SK-N-SH (cell line): Measurements from ENCODE around the gene MET. TPM values are rescaled to one million over a fixed set of nuclear protein-coding genes. Genes with fewer than 3 reads are reported as not detected.
"Not testable (repeated sequence)": the region's sequence is repeated elsewhere in the genome, so short reads cannot be mapped to it uniquely, and the experiment has no call there.

Experiments
- CTCF ChIA-PET: fragments of 300-600, 350-600 bp; formaldehyde crosslinking; extraction: SDS; loops from one replicate; lab custom pipeline; 2021; lab: Yijun Ruan, JAX
- POLR2A ChIA-PET: fragments of 350-600 bp; sonication (Branson Sonifier 250); formaldehyde crosslinking; extraction: SDS; loops from one replicate; lab custom pipeline; 2020; ENCODE audit warnings: antibody characterized with exemption, inconsistent platforms; lab: Yijun Ruan, JAX
- DNase-seq: peaks from one replicate; pipeline ENCODE4 v3.0.0; 2012
- H2AFZ ChIP-seq: fragments of 200-600 bp; sonication (generic); 2 replicates; pipeline ENCODE4 v1.8.1; 2016; ENCODE audit warnings: antibody characterized with exemption, mild to moderate bottlenecking, low read depth
- H3F3A ChIP-seq: fragments of 200-600 bp; sonication (generic); replicated peaks from 2 replicates; pipeline ENCODE3; 2016; ENCODE audit warnings: antibody characterized with exemption, mild to moderate bottlenecking; ENCODE audit not compliant: insufficient read depth
- H3K27ac ChIP-seq, 2 experiments: fragments of 200-500 bp in 1 of 2; fragments of 200-600 bp in 1 of 2; sonication (Bioruptor generic) in 1 of 2; sonication (generic), shearing (Covaris generic) in 1 of 2; 2 replicates each; pipeline versions ENCODE4 v1.5.1 to v1.6.1; 2014 to 2016; ENCODE audit warnings: low read depth in 2 of 2, inconsistent platforms in 1 of 2, low read length in 1 of 2, mild to moderate bottlenecking in 1 of 2, mixed read lengths in 1 of 2
- H3K27me3 ChIP-seq: fragments of 200-600 bp; sonication (generic), shearing (Covaris generic); 2 replicates; pipeline ENCODE4 v1.6.1; 2016; ENCODE audit warnings: mixed run types; ENCODE audit not compliant: insufficient read depth
- H3K36me3 ChIP-seq, 2 experiments: fragments of 200-500 bp in 1 of 2; fragments of 200-600 bp in 1 of 2; sonication (Bioruptor generic) in 1 of 2; sonication (generic) in 1 of 2; replicated peaks in 1 of 2; 2 replicates each; pipeline versions ENCODE3 to v1.5.1; 2014 to 2016; ENCODE audit warnings: low read length in 1 of 2, mild to moderate bottlenecking in 1 of 2; ENCODE audit not compliant: insufficient read depth in 2 of 2, control insufficient read depth in 1 of 2
- H3K4me1 ChIP-seq, 2 experiments: fragments of 200-500 bp in 1 of 2; fragments of 200-600 bp in 1 of 2; sonication (Bioruptor generic) in 1 of 2; sonication (generic), shearing (Covaris generic) in 1 of 2; 2 replicates each; pipeline versions ENCODE4 v1.5.1 to v1.6.1; 2014 to 2016; ENCODE audit warnings: low read depth in 1 of 2, low read length in 1 of 2, mixed run types in 1 of 2; ENCODE audit not compliant: insufficient read depth in 2 of 2, control insufficient read depth in 1 of 2
- H3K4me2 ChIP-seq: fragments of 200-600 bp; sonication (generic), shearing (Covaris generic); 2 replicates; pipeline ENCODE4 v1.6.1; 2017; ENCODE audit warnings: mixed run types
- H3K4me3 ChIP-seq, 2 experiments: fragments of 200-500 bp in 1 of 2; fragments of 200-600 bp in 1 of 2; sonication (Bioruptor generic) in 1 of 2; sonication (generic), shearing (Covaris generic) in 1 of 2; 2 replicates each; pipeline versions ENCODE4 v1.5.1 to v1.8.1; 2014 to 2016; ENCODE audit warnings: low read depth in 2 of 2, inconsistent platforms in 1 of 2, low read length in 1 of 2, mild to moderate bottlenecking in 1 of 2, mixed read lengths in 1 of 2, moderate library complexity in 1 of 2
- H3K79me2 ChIP-seq: fragments of 200-600 bp; sonication (generic); 2 replicates; pipeline ENCODE4 v1.8.1; 2017; ENCODE audit warnings: mild to moderate bottlenecking; ENCODE audit not compliant: insufficient read depth
- H3K9ac ChIP-seq: fragments of 200-600 bp; sonication (generic); 2 replicates; pipeline ENCODE4 v1.6.1; 2017; ENCODE audit warnings: mixed run types
- H3K9me2 ChIP-seq: fragments of 200-600 bp; sonication (generic); 2 replicates; pipeline ENCODE4 v1.6.1; 2017; ENCODE audit warnings: mixed run types
- H3K9me3 ChIP-seq: fragments of 200-600 bp; sonication (generic); 2 replicates; pipeline ENCODE4 v1.6.1; 2017; ENCODE audit warnings: mixed run types, mild to moderate bottlenecking, moderate library complexity
- H4K20me1 ChIP-seq: fragments of 200-600 bp; sonication (generic); 2 replicates; pipeline ENCODE4 v1.6.1; 2017; ENCODE audit warnings: mild to moderate bottlenecking, mixed run types; ENCODE audit not compliant: insufficient read depth
- EP300 ChIP-seq, 2 experiments: IDR thresholded peaks; 2 replicates each; pipeline versions ENCODE4 v1.4.0 to v1.6.1; 2012; ENCODE audit warnings: borderline replicate concordance in 1 of 2, low read depth in 1 of 2, low read length in 1 of 2
- EZH2phosphoT487 ChIP-seq: fragments of 200-600 bp; sonication (generic); IDR thresholded peaks from 2 replicates; pipeline ENCODE4 v1.6.1; 2017; ENCODE audit warnings: low read depth, mixed run types, mild to moderate bottlenecking, antibody characterized with exemption, moderate library complexity, borderline replicate concordance
- REST ChIP-seq: IDR thresholded peaks from 2 replicates; pipeline ENCODE4 v1.6.1; 2012; ENCODE audit warnings: mild to moderate bottlenecking, low read depth, low read length, moderate library complexity
- RFX5 ChIP-seq: IDR thresholded peaks from 2 replicates; pipeline ENCODE4 v1.6.1; 2012; ENCODE audit warnings: mild to moderate bottlenecking, improper control_type of control experiment, low read length
- SIN3A ChIP-seq: IDR thresholded peaks from 2 replicates; pipeline ENCODE4 v1.6.1; 2012; ENCODE audit warnings: low read depth, mild to moderate bottlenecking, low read length, moderate library complexity, borderline replicate concordance
- TCF12 ChIP-seq: IDR thresholded peaks from 2 replicates; pipeline ENCODE4 v1.4.0; 2012
- WGBS: methylation state at CpG from one replicate; pipeline ENCODE4 v1.1.6; 2017; ENCODE audit warnings: low lambda C conversion rate; 5-methylcytosine and 5-hydroxymethylcytosine counted together
- polyA plus RNA-seq, 3 experiments: library from polyadenylated mRNA; depleted of rRNA; stranded (reverse); fragments of >200 nt; gene quantifications; 2 replicates each; pipeline ENCODE4 v1.2.3, GENCODE V29; 2012

Gene MET
- polyA plus RNA-seq, 1 of the 3 experiments (the other 2 are of a cell fraction): 38.7 TPM

GRCh38 chr7:116812860-116813259, 140.9 kb downstream of the MET start:
- Histone ChIP-seq H3K9me2 (no peaks in the 10 kb centered on the region), H3K4me3 (no peak overlapping the region), H3K9ac (no peak overlapping the region), H3K9me3 (no peaks in the 10 kb centered on the region), H3K36me3 (no peaks in the 10 kb centered on the region), H3K27ac (no peak overlapping the region), H3K4me1 (no peaks in the 10 kb centered on the region), H3K27me3 (peaks cover 41% of the 10 kb centered on the region; the same call in 1 of the 2 replicates), H3K4me2 (no peak overlapping the region), H3K79me2 (no peaks in the 10 kb centered on the region), H4K20me1 (no peaks in the 10 kb centered on the region), H3F3A (no peaks in the 10 kb centered on the region), H2AFZ (no peak overlapping the region)
- TF ChIP-seq RFX5: no peak
- TF ChIP-seq SIN3A: no peak
- DNase-seq: no peak
- CTCF ChIA-PET: interaction anchor here (1.7 to 14.8 kb wide), 2 partner anchors 219 to 224 kb away, joined by 9 to 192 read pairs; no protein-coding TSS in a partner anchor
- POLR2A ChIA-PET: no interaction called here
- 18% methylated on average over 2 of the region's 2 CpGs for WGBS

DNA sequence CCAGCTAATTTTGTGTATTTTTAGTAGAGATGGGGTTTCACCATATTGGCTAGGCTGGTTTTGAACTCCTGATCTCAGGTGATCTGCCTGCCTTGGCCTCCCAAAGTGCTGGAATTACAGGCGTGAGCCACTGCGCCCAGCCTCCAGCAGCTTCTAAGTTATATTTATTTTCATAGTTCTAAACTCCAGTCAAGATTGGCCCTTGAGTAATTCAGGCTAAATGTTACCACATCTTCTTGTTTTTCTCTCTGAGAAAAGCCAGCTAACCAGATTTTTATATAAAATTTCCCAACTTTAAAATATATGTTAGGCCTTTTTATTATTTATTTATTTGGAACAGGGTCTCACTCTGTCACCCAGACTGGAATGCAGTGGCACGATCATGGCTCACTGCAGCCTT, 141.4 kb downstream of the MET start:
- H3F3A ChIP-seq, H3K9me2 ChIP-seq, POLR2A ChIA-PET, H3K79me2 ChIP-seq, H3K9me3 ChIP-seq, H3K9ac ChIP-seq, DNase-seq, H4K20me1 ChIP-seq, H3K36me3 ChIP-seq, H3K4me1 ChIP-seq, H3K4me3 ChIP-seq, H3K27ac ChIP-seq, H2AFZ ChIP-seq, H3K4me2 ChIP-seq: not testable (repeated sequence)
- CTCF ChIA-PET: interaction anchor here (1.7 to 14.8 kb wide), 5 partner anchors 219 to 641 kb away, joined by 5 to 192 read pairs (median 6); no protein-coding TSS in a partner anchor
- WGBS: 28% methylated on average over 3 of the region's 3 CpGs
- H3K27me3 ChIP-seq: peaks cover 36% of the 10 kb centered on the region; the same call in 1 of the 2 replicates

- TF ChIP-seq EP300 (IDR thresholded peaks at IDR 0.05; ENCODE audit: borderline replicate concordance in 1 of 2, low read depth in 1 of 2, low read length in 1 of 2): no peak
- TF ChIP-seq TCF12: no peak
- no peak for TF ChIP-seq EZH2phosphoT487
- TF ChIP-seq REST: peak; percentile 82
- Histone ChIP-seq H3K9ac (no peak overlapping the region), H3K9me3 (no peaks in the 10 kb centered on the region), H3F3A (no peaks in the 10 kb centered on the region), H3K4me2 (no peak overlapping the region), H3K79me2 (no peaks in the 10 kb centered on the region), H3K4me1 (no peaks in the 10 kb centered on the region), H3K36me3 (no peaks in the 10 kb centered on the region), H3K9me2 (no peaks in the 10 kb centered on the region), H3K27me3 (peaks cover 28% of the 10 kb centered on the region; the same call in 1 of the 2 replicates), H2AFZ (no peak overlapping the region), H4K20me1 (no peaks in the 10 kb centered on the region), H3K27ac (no peak overlapping the region), H3K4me3 (no peak overlapping the region)
- WGBS: 14% methylated on average over 3 of the region's 3 CpGs
- DNase-seq: no peak
- CTCF ChIA-PET: interaction anchor here (1.0 to 14.8 kb wide), 5 partner anchors 12 to 643 kb away, joined by 3 to 192 read pairs (median 5); no protein-coding TSS in a partner anchor
- POLR2A ChIA-PET: no interaction called here
Measured at GRCh38 chr7:116815041-116815440, 143.0 kb downstream of the MET start.
